Fibroblast of upper back skin (primary cell): ENCODE data around the gene GRM5.

Experiments
- DNase-seq: peaks from one replicate; pipeline ENCODE4 v3.0.0-alpha.2; 2013

Gene GRM5

DNA sequence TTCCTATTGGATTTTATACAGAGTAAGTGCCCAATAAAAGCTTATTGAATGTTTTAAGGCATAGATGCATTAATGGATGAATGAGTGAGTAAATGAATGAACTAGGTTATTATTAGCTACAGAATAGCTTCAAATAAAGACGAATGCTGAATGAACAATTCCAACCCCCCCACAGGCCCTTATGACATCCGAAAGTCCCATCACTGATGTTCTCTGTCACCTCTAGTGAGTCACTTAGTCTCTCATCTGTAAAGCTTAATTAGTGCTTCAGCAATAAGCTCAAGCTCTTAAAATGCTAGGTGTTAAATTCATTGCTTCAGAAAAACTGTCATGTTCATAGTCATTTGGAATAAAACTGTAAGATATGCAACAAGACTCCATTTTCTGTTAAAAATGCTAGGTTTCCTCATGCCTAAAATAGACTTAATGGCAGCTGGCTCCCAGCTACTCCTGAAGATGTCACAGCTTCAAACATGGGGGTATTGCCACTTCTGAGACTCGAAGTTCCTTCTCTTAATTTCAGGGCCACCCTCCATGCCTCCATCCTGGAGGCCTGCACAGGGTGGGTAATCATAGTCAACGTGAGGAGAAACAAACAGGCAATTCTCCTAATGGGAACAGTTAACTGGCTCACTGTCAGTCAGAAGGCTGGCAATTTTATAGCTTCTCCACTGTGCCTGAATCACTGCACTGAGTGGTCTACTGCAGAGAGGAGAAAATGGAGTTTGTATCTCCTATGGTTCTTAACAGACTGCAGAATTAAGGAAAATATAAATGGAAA, 373.3 kb downstream of the GRM5 start:
- no peak for DNase-seq

GRCh38 chr11:88689548-88690240, 376.1 kb downstream of the GRM5 start:
- DNase-seq, result no peak

- no peak for DNase-seq
Observed at GRCh38 chr11:88683024-88683423, 382.8 kb downstream of the GRM5 start.

GRCh38 chr11:88680806-88681205, 385.0 kb downstream of the GRM5 start:
- DNase-seq, result peak; percentile 55

GRCh38 chr11:88666364-88666763, 399.4 kb downstream of the GRM5 start:
- no peak for DNase-seq

DNA sequence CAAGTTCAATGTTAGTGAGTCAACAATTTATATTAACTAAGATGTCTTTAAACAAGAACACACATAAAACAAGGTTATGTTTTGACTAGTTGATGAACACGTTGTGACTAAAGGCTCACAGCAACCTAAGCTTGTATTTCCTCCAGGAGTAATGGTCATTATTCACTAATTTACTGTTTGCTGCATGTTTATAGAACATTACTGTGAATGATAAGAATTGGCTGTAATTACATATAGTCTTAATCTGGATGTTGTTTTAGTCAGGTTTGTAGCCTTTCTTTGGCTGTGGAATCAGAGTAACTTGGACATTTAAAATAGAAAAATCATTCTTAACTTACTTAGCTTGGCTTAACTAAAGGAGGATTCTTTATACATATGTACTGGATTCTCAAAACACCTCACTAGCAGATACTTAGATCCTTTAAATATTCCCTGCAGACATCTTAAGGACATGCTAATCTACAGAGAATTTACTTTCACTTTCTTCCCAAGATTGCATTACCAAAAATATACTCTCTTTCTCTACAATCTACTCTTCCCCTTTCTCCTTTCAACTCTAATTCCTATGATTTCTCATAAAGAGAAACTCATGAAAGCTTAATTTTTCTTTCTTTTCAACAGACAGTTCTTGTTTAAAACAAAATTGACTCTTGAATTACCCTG, 408.6 kb downstream of the GRM5 start:
- DNase-seq, result no peak

DNA sequence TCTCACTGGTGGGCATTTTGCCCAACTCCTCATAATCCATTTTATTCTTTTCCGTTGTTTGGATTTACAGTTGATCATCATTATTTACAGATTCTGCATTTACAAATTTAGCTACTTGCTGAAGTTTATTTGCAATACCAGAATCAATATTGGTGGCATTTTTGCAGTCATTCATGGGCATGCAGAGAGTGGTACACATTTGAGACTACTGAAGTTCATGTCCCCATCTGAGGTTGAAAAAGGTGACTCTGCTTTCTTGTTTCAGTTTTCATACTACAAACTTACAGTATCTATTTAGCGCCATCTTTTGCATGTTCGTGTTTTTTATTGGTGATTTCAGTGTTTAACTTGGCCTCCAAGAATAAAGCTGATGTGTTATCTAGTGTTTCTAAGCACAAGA, 409.5 kb downstream of the GRM5 start:
- DNase-seq, result no peak

DNA sequence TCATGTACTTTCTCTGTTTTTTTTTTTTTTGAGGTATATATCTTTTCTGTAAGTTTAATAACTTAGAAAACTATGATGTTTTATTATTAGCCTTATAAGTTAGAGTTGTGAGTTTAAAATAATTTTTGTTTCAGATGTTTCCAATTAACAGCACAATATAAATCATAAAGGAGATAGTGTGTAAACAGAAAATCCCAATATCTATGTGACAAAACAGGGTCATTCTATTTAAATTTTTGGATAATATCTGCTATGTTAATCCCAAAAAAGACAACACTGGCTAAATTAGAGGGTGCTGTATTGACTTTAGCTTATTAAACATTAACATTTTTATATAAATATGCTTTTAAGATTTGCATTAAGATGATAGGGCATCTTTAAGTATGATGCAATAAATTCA, 410.1 kb downstream of the GRM5 start:
- no peak for DNase-seq

DNA sequence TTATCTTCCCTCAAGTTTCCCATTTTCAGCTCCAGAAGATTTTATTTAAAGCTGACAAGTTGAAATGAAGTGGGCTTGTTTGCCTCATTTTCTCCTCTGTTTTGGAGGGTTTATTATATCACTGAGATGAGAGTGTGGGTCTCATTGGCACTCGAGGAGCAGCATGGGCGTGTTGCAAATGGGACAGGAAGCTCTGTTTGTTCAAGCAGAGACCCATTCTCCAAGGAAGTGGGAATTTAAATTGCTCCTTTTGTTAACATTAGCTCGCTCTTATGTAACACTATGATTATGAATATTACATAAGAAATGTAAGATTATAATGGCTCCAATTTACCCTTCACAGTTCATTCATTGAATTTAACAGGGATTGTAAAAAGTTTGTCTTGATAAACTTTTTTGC, 410.6 kb downstream of the GRM5 start:
- no peak for DNase-seq

DNA sequence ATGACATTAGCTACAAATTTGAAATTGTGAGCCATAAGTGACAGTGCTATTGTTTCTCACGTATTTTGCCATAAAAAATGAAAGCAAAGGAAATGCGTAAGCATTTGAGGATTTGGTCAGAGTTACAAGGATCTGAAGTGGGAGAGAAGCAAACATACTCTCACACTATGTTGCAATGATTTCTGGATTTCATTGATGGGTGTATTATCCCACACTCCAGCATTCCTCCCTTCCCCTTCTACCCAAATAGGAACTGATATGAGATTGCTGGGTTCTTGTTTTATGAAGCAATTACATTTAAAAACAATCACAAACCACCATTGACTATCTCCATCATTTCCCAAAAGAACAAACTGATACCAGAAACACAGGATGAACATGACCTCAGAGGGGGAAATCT, 414.2 kb downstream of the GRM5 start:
- no peak for DNase-seq

GRCh38 chr11:88644724-88645123, 421.1 kb downstream of the GRM5 start:
- no peak for DNase-seq

DNA sequence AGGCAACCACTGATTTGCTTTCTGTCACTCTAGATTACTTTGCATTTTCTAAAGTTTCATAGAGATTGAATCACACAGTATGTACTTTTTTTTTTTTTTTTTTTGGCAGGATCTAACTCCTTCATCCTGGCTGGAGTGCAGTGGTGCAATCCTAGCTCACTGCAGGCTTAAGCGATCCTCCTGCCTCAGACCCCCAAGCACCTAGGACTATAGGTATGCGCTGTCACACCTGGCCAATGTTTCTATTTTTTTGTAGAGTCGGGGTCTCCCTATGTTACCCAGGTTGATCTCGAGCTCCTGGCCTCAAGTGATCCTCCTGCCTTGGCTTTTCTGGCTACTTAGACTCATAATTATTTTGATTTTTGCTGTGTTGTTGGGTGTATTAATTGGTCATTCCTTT, 433.6 kb downstream of the GRM5 start:
- DNase-seq, result peak; percentile 3

DNA sequence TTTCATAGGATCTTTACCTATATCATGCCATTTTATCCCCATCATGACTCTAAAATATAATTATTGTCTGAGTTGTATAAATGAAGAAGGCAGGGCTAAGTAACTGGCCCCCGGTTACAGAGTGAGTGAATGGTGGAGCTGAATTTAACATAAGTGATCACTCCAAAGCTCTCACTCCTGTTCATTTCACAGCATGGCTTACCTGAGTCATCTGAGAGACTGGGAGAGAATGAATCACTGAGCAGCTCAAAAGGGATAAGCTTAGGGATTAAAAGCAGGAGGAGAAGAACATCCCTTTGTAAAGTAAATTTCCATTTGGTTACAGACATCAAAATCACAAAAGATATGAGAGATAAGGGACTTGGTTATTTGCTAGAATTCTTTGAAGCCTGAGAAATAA, 434.3 kb downstream of the GRM5 start:
- peak; percentile 47 for DNase-seq

DNA sequence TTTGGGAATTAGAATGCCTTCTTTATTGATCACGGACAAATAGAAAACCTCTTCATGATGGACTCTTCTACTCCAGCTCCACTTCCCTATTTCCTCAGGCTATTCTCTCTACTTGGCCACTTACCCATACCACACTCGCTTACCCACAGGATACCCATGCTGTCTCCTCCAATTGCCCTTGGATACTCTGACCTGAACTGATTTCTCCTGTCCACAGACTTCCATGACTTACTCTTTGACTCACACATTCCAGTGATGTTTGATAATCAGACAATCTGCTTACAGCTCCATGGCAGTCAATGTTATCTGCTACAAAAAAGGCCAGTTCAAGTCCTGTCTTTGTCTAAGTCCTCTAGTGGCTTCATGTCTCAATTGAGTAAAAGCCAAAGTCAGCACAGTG, 436.3 kb downstream of the GRM5 start:
- no peak for DNase-seq

DNA sequence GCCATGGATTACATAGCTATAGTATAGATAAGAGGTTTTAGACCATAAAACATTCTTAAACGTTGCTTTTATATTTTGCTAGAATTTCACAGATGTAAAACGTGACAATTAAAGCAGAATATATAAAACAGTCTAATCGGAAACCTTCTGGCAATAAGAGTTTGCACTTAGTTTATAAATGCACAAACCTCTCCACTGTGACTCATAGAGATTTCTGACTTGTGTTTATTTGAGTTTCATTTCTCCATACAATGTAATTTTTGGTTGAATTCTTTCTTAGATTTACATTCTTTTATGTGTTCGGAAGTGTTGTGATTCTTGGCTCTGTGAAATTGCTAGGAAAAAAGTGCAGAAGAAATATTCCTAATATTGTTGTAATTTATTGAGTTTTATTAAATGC, 439.6 kb downstream of the GRM5 start:
- DNase-seq, result no peak

- DNase-seq, result peak; percentile 76
Observed at GRCh38 chr11:88623531-88623930, 442.3 kb downstream of the GRM5 start.

GRCh38 chr11:88620568-88621130, 445.1 kb downstream of the GRM5 start:
- no peak for DNase-seq

DNA sequence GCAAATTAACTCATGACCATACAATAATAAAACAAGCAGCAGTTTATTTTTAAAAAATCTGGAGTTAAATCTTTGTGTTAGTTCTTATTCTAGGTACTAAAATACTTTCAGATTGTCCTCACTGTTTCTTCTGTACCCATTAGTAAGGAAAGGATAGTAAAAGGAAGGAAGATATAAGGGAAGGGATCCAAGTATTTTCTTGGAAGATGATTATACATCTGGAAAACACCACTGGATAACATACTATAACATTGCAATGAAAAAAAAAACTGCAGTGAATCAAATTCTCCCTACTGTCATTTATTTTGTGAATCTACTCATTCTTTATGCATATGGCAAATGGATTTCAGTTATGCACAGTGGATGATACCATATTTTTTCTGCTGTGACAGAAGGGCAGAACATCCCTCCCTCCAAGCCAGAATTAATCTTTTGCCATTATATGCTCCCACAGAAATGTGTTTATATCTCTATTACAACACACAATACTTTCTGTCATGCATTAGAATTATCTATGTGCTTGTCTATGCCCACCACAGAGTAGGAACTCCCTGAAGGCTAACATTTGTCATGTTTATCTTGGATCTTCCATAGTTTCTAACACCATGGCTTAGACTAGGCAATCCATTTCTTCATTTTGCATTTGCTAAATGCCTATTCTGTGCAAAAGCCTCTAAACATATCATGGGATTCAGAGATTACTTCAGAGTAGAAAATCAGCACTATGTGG, 446.0 kb downstream of the GRM5 start:
- DNase-seq, result no peak

- DNase-seq, result no peak
Observed at GRCh38 chr11:88619071-88619425, 446.7 kb downstream of the GRM5 start.

GRCh38 chr11:88618327-88619070, 447.3 kb downstream of the GRM5 start:
- DNase-seq, result peak; percentile 47

GRCh38 chr11:88617226-88617625, 448.6 kb downstream of the GRM5 start:
- DNase-seq, result no peak

- peak; percentile 88 for DNase-seq
Observed at GRCh38 chr11:88604260-88604659, 461.5 kb downstream of the GRM5 start.
